OCI-LY7 (cell line): ENCODE results near the gene PCYT1A.

ENCODE experiments used
- EZH2phosphoT487 ChIP-seq: fragments of 200-600 bp; sonication (generic); IDR thresholded peaks from 2 replicates; pipeline ENCODE4 v1.6.1; 2018; ENCODE audit warnings: low read depth, borderline replicate concordance, mild to moderate bottlenecking, mixed run types, antibody characterized with exemption, low read length, moderate library complexity, mixed read lengths
- TF ChIP-seq, protein P1 (sequence below): fragments of 200-600 bp; sonication (generic); conservative IDR thresholded peaks from 2 replicates; pipeline ENCODE4 v1.5.1; 2014; ENCODE audit warnings: mild to moderate bottlenecking, antibody characterized with exemption, low read length, moderate library complexity, mixed read lengths

DNA sequence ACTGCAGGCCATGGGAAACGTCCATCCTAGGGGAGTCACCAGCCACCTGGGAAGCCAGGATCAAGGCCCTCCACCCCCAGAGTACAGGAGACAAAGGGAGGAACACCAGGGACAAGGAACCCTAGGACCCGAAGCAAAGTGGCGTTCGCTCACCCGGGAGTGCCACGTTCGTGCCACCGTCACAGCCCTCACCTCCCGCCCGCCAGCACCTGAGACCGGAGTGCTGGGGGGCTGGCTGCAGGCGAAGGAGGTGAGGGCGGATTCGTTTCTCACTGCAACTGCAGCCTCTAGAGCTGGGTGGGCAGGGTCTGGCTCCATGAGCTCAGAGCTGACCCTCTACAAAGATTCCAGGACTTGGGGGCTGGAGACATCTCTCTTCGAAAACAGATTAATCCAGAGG is 102.6 kb downstream of the PCYT1A start:
- TF ChIP-seq, protein P1, sequence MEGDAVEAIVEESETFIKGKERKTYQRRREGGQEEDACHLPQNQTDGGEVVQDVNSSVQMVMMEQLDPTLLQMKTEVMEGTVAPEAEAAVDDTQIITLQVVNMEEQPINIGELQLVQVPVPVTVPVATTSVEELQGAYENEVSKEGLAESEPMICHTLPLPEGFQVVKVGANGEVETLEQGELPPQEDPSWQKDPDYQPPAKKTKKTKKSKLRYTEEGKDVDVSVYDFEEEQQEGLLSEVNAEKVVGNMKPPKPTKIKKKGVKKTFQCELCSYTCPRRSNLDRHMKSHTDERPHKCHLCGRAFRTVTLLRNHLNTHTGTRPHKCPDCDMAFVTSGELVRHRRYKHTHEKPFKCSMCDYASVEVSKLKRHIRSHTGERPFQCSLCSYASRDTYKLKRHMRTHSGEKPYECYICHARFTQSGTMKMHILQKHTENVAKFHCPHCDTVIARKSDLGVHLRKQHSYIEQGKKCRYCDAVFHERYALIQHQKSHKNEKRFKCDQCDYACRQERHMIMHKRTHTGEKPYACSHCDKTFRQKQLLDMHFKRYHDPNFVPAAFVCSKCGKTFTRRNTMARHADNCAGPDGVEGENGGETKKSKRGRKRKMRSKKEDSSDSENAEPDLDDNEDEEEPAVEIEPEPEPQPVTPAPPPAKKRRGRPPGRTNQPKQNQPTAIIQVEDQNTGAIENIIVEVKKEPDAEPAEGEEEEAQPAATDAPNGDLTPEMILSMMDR: no peak
- TF ChIP-seq EZH2phosphoT487: no peak
